Osteocyte (in vitro differentiated cells): ENCODE data around the gene ANO4. TPM values are rescaled to one million over a fixed set of nuclear protein-coding genes. Genes with fewer than 3 reads are reported as not detected.

ENCODE experiments used
- DNase-seq: peaks from one replicate; pipeline ENCODE4 v3.0.0; 2021; ENCODE audit warnings: mixed read lengths; ENCODE audit not compliant: unreplicated experiment; ENCODE audit errors: extremely low spot score
- H3K27ac Mint-ChIP-seq: one replicate; pipeline ENCODE4 v1.8.0; 2021; ENCODE audit warnings: mild to moderate bottlenecking, mixed read lengths; ENCODE audit not compliant: unreplicated experiment
- H3K27me3 Mint-ChIP-seq: one replicate; pipeline ENCODE4 v1.8.0; 2021; ENCODE audit warnings: mixed read lengths; ENCODE audit not compliant: unreplicated experiment
- H3K36me3 Mint-ChIP-seq: one replicate; pipeline ENCODE4 v1.8.0; 2021; ENCODE audit warnings: mixed read lengths; ENCODE audit not compliant: unreplicated experiment
- H3K4me1 Mint-ChIP-seq: one replicate; pipeline ENCODE4 v1.8.0; 2021; ENCODE audit warnings: mixed read lengths; ENCODE audit not compliant: unreplicated experiment
- H3K4me3 Mint-ChIP-seq: one replicate; pipeline ENCODE4 v1.8.0; 2021; ENCODE audit warnings: mild to moderate bottlenecking, moderate library complexity, mixed read lengths; ENCODE audit not compliant: unreplicated experiment
- H3K9me3 Mint-ChIP-seq: one replicate; pipeline ENCODE4 v1.8.0; 2021; ENCODE audit warnings: mixed read lengths; ENCODE audit not compliant: unreplicated experiment
- total RNA-seq: library from RNA; stranded (reverse); gene quantifications from 2 replicates; pipeline ENCODE4 v1.2.1, GENCODE V29; 2021
- TF ChIP-seq, protein P1 (sequence below): fragments of 200-600 bp; sonication (generic); IDR thresholded peaks from 2 replicates; pipeline ENCODE4 v1.5.0; 2021; ENCODE audit warnings: antibody characterized with exemption, mild to moderate bottlenecking, moderate library complexity

The ANO4 gene
- total RNA-seq, 1 donor from 2014 or later = 0.48 TPM

- TF ChIP-seq, protein P1, sequence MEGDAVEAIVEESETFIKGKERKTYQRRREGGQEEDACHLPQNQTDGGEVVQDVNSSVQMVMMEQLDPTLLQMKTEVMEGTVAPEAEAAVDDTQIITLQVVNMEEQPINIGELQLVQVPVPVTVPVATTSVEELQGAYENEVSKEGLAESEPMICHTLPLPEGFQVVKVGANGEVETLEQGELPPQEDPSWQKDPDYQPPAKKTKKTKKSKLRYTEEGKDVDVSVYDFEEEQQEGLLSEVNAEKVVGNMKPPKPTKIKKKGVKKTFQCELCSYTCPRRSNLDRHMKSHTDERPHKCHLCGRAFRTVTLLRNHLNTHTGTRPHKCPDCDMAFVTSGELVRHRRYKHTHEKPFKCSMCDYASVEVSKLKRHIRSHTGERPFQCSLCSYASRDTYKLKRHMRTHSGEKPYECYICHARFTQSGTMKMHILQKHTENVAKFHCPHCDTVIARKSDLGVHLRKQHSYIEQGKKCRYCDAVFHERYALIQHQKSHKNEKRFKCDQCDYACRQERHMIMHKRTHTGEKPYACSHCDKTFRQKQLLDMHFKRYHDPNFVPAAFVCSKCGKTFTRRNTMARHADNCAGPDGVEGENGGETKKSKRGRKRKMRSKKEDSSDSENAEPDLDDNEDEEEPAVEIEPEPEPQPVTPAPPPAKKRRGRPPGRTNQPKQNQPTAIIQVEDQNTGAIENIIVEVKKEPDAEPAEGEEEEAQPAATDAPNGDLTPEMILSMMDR = no peak
- DNase-seq = no peak
- Mint-ChIP-seq H3K27me3 (no peaks in the 10 kb centered on the region), H3K36me3 (no peaks in the 10 kb centered on the region), H3K4me1 (peaks cover 7% of the 10 kb centered on the region), H3K27ac (no peak overlapping the region), H3K9me3 (peaks cover 5% of the 10 kb centered on the region), H3K4me3 (no peak overlapping the region)
Measured at GRCh38 chr12:100992194-100992593, 197.6 kb downstream of the ANO4 start.

GRCh38 chr12:100993916-100994450 is 199.4 kb downstream of the ANO4 start:
- Mint-ChIP-seq H3K36me3 (no peaks in the 10 kb centered on the region), H3K27me3 (no peaks in the 10 kb centered on the region), H3K9me3 (peaks cover 5% of the 10 kb centered on the region), H3K27ac (no peak overlapping the region), H3K4me3 (no peak overlapping the region), H3K4me1 (no peaks in the 10 kb centered on the region)
- DNase-seq = no peak
- TF ChIP-seq, protein P1 = no peak

DNA sequence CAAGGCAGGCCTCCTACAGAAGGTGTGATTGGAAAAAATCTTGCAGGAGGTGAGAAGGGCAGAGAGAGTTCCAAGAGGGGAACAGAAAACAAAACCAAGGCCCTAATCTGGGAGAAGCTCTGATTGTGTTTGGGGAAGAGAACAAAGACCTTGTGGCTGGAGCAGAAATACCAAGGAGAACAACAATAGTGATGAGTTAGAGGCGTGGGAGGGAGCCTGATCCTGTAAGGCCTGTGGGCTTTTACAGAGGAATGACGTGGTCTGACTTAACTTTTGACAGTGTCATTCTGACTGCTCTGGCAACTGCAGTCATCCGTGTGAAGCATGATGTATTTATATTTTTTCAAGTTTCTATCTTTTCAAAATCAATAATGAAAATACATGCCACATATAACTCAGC is 200.6 kb downstream of the ANO4 start:
- Mint-ChIP-seq H3K27me3 (no peaks in the 10 kb centered on the region), H3K36me3 (no peaks in the 10 kb centered on the region), H3K4me1 (no peaks in the 10 kb centered on the region), H3K27ac (no peak overlapping the region), H3K4me3 (no peak overlapping the region), H3K9me3 (no peaks in the 10 kb centered on the region)
- DNase-seq = no peak
- TF ChIP-seq, protein P1 = no peak

DNA sequence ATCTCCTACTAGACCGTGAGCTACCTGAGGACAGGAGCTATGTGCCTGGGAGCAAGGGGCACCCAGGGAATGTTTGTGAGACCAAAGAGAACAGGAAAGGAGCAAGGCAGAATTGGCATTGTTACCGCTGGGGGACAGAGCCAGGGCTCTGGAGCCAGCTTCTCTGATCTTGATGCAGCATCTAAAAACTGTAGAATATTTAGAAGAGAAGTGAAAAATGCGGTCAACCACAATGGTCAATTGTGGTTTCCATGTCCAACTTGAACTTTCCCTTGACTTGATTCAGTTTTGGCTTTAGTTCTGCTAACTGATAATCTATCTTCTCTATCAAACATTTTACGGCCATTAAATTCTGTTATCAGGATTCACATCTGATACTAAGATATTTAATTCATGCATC is 201.2 kb downstream of the ANO4 start:
- TF ChIP-seq, protein P1 = no peak
- no peak for DNase-seq
- no peaks in the 10 kb centered on the region for H3K36me3 Mint-ChIP-seq
- H3K27me3 Mint-ChIP-seq = no peaks in the 10 kb centered on the region
- no peak overlapping the region for H3K4me3 Mint-ChIP-seq
- no peak overlapping the region for H3K27ac Mint-ChIP-seq
- H3K4me1 Mint-ChIP-seq = no peaks in the 10 kb centered on the region
- no peaks in the 10 kb centered on the region for H3K9me3 Mint-ChIP-seq

GRCh38 chr12:101001669-101002068 is 207.1 kb downstream of the ANO4 start:
- Mint-ChIP-seq H3K36me3 (no peaks in the 10 kb centered on the region), H3K27ac (no peak overlapping the region), H3K9me3 (no peaks in the 10 kb centered on the region), H3K4me3 (no peak overlapping the region), H3K4me1 (no peaks in the 10 kb centered on the region), H3K27me3 (no peaks in the 10 kb centered on the region)
- TF ChIP-seq, protein P1 = no peak
- no peak for DNase-seq
